ENCODE data around the gene SATB1. TPM values are rescaled to one million over a fixed set of nuclear protein-coding genes. Genes with fewer than 3 reads are reported as not detected.

The SATB1 gene
- total and polyA plus RNA-seq, 11 donors: 16.5 to 63.4 (median 41.3) TPM

DNA sequence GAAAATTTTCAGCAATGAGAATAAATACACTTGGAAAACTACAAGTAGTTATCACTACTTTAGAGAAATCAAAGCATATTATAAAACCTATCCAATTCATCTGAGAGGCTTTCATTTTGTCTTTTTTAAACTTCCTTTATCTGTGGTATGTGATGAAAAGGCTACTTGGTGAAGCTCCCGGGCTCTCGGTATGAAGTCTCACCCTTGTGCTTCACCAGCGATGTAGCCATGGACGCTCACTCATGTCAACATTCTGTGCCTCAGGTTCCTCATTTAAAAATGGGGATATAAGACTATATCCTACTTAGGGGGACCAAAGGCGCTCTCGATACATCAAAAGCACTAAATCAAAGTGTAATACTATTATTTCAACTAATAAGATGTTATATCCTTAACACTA, 14.9 kb downstream of the SATB1 start:
- H3K9me3 ChIP-seq: no peaks in the 10 kb centered on the region
- TF ChIP-seq, protein P1, sequence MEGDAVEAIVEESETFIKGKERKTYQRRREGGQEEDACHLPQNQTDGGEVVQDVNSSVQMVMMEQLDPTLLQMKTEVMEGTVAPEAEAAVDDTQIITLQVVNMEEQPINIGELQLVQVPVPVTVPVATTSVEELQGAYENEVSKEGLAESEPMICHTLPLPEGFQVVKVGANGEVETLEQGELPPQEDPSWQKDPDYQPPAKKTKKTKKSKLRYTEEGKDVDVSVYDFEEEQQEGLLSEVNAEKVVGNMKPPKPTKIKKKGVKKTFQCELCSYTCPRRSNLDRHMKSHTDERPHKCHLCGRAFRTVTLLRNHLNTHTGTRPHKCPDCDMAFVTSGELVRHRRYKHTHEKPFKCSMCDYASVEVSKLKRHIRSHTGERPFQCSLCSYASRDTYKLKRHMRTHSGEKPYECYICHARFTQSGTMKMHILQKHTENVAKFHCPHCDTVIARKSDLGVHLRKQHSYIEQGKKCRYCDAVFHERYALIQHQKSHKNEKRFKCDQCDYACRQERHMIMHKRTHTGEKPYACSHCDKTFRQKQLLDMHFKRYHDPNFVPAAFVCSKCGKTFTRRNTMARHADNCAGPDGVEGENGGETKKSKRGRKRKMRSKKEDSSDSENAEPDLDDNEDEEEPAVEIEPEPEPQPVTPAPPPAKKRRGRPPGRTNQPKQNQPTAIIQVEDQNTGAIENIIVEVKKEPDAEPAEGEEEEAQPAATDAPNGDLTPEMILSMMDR (IDR thresholded peaks at IDR 0.05): no peak
- TF ChIP-seq POLR2A (IDR thresholded peaks at IDR 0.05): no peak
- H3K36me3 ChIP-seq: peaks cover 0 to 65% (median 18%) of the 10 kb centered on the region in 9 donors
- no peak overlapping the region for H3K4me3 ChIP-seq
- H3K4me1 ChIP-seq: no peaks in the 10 kb centered on the region
- no peak for ATAC-seq
- H3K27ac ChIP-seq: no peak overlapping the region
- intact Hi-C loops (cut with DNase I): no loop called here
- no peak for DNase-seq
- no peaks in the 10 kb centered on the region for H3K27me3 ChIP-seq
- whole genome bisulfite sequencing, 4 donors: 70 to 86% (median 80%) methylated on average over 6 of the region's 6 CpGs

DNA sequence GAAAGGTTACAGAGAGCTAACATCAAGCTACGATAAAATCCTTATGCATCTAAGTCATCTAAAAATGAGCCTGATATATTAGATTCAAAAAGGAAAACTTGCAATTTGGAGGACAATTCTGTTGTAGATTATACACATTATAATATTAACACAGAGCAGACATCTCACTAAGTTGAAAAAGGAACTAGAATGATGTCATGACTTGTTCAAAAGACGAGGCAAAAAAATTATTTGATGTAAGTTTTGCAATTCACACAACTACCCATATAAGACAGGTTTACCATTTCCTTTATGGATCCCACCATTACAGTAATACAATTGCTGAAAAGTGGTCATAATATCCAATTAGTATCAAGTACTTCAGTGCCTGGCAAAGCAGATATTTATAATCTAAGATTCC, 15.9 kb downstream of the SATB1 start:
- Histone ChIP-seq H3K9me3 (no peaks in the 10 kb centered on the region), H3K4me3 (no peak overlapping the region), H3K36me3 (peaks cover 0 to 56% (median 10%) of the 10 kb centered on the region in 9 donors), H3K27me3 (no peaks in the 10 kb centered on the region), H3K4me1 (peaks cover 0 to 4% (median 0%) of the 10 kb centered on the region in 12 donors), H3K27ac (no peak overlapping the region)
- ATAC-seq (no peak), DNase-seq (no peak)
- intact Hi-C loops (cut with DNase I): no loop called here
- whole genome bisulfite sequencing, 4 donors: 86 to 92% (median 87%) methylated on average over 2 of the region's 2 CpGs
- TF ChIP-seq POLR2A (IDR thresholded peaks at IDR 0.05): no peak
- TF ChIP-seq, protein P1 (IDR thresholded peaks at IDR 0.05): no peak

DNA sequence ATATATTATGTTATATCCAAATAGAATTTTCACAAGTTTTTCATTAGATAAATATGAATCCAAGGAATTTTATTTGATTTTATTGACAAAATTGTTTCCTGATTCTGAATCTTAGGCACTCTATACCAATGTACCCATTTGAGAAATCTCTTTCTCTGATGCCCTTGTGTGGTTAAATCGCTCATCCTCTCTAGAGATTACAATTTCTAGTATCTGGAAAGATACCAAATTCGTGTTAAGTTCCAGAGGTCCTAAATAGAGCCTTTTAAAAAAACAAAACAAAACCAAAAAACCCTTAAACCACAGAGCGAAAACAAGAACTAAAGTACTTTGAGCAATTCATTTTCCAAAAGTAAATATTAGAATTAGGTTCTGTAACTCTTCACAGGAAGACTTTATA, 20.0 kb downstream of the SATB1 start:
- H3K36me3 ChIP-seq: peaks cover 0 to 16% (median 0%) of the 10 kb centered on the region in 9 donors
- no peaks in the 10 kb centered on the region for H3K27me3 ChIP-seq
- TF ChIP-seq, protein P1 (IDR thresholded peaks at IDR 0.05): no peak
- TF ChIP-seq POLR2A (IDR thresholded peaks at IDR 0.05): no peak
- 55 to 67% (median 63%) methylated on average over 3 of the region's 3 CpGs for WGBS, 4 donors
- no peak for DNase-seq
- intact Hi-C loops (cut with DNase I): no loop called here
- no peaks in the 10 kb centered on the region for H3K9me3 ChIP-seq
- no peak for ATAC-seq
- no peak overlapping the region for H3K27ac ChIP-seq
- peaks cover 0 to 20% (median 2%) of the 10 kb centered on the region in 12 donors for H3K4me1 ChIP-seq
- H3K4me3 ChIP-seq: no peak overlapping the region

DNA sequence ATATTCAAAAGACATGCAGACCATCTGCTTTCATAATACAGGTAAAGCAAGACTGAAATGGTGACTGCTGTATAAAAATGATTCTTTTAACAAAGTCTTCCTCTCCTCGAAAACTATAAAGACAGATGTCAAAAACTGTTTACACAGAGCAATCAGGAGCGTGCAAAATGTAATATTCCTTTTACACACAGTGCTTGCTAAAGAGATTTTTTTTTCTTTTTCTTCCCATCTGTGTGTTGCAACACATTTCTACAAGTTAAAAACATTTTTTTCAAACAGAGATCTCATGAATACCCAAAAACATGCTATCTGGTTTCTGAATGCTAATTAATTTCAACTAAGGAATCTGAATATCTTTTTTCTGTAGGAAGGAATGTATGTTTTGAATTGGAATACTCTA, 22.1 kb downstream of the SATB1 start:
- Histone ChIP-seq H3K4me3 (no peak overlapping the region), H3K27ac (no peak overlapping the region), H3K36me3 (peaks cover 0 to 11% (median 0%) of the 10 kb centered on the region in 9 donors), H3K9me3 (no peaks in the 10 kb centered on the region), H3K4me1 (peaks cover 0 to 20% (median 2%) of the 10 kb centered on the region in 12 donors), H3K27me3 (no peaks in the 10 kb centered on the region)
- no peak for TF ChIP-seq POLR2A (IDR thresholded peaks at IDR 0.05)
- TF ChIP-seq, protein P1 (IDR thresholded peaks at IDR 0.05): no peak
- no peak for DNase-seq
- ATAC-seq: no peak
- WGBS, 4 donors: 92 to 97% (median 94%) methylated on average over 2 of the region's 2 CpGs
- intact Hi-C loops (cut with DNase I): no loop called here
